Measurements from ENCODE around the gene ZNF677.
"Not testable (repeated sequence)": the region's sequence is repeated elsewhere in the genome, so short reads cannot be mapped to it uniquely, and the experiment has no call there.

The ZNF677 gene

GRCh38 chr19:53254411-53255341 lies at the start of gene ZNF677:
Gene ZNF677 (minus strand): TSS chr19:53254873. CDS start chr19:53251550, 3,323 bp downstream.
- peak; percentile 83 for DNase-seq

- DNase-seq, result not testable (repeated sequence)
Observed at GRCh38 chr19:53301341-53301740, 46.7 kb upstream of the ZNF677 start.

GRCh38 chr19:53294786-53295441 lies 40.2 kb upstream of the ZNF677 start:
- no peak for DNase-seq

- DNase-seq, result no peak
Observed at GRCh38 chr19:53290758-53291549, 36.3 kb upstream of the ZNF677 start.

GRCh38 chr19:53285087-53285486 lies 30.4 kb upstream of the ZNF677 start:
- DNase-seq, result no peak

- DNase-seq, result not testable (repeated sequence)
Observed at GRCh38 chr19:53281947-53282346, 27.3 kb upstream of the ZNF677 start.

- no peak for DNase-seq
Observed at GRCh38 chr19:53275480-53275879, 20.8 kb upstream of the ZNF677 start.

- DNase-seq, result no peak
Observed at GRCh38 chr19:53272044-53272443, 17.4 kb upstream of the ZNF677 start.

- not testable (repeated sequence) for DNase-seq
Observed at GRCh38 chr19:53269861-53270260, 15.2 kb upstream of the ZNF677 start.

GRCh38 chr19:53267623-53268022 lies 12.9 kb upstream of the ZNF677 start, which contains the start of gene VN1R4:
Gene VN1R4 (minus strand): TSS chr19:53267723. CDS start chr19:53267665, 58 bp downstream.
- DNase-seq, result not testable (repeated sequence)

- not testable (repeated sequence) for DNase-seq
Observed at GRCh38 chr19:53257715-53258342, 3.2 kb upstream of the ZNF677 start, which contains the start of gene VN1R2. Gene VN1R2 (plus strand): TSS chr19:53258292. CDS start chr19:53258376, 84 bp downstream.

- DNase-seq, result no peak
Observed at GRCh38 chr19:53246498-53246897, 8.2 kb downstream of the ZNF677 start.

GRCh38 chr19:53237114-53237777 lies 17.4 kb downstream of the ZNF677 start:
- DNase-seq, result peak; percentile 3

GRCh38 chr19:53224606-53225005 lies 30.1 kb downstream of the ZNF677 start:
- DNase-seq, result no peak

GRCh38 chr19:53222716-53223115 lies 32.0 kb downstream of the ZNF677 start:
- DNase-seq, result not testable (repeated sequence)

GRCh38 chr19:53212703-53213320 lies 41.9 kb downstream of the ZNF677 start:
- DNase-seq, result no peak

- DNase-seq, result not testable (repeated sequence)
Observed at GRCh38 chr19:53211554-53211953, 43.1 kb downstream of the ZNF677 start.

GRCh38 chr19:53196777-53197396 lies 57.8 kb downstream of the ZNF677 start:
- DNase-seq, result peak; percentile 87

GRCh38 chr19:53195265-53195903 lies 59.3 kb downstream of the ZNF677 start:
- peak; percentile 76 for DNase-seq

- no peak for DNase-seq
Observed at GRCh38 chr19:53193535-53194222, 61.0 kb downstream of the ZNF677 start.
